SH-SY5Y (cell line): ENCODE results near the gene DDC.

Experiments used
- GATA2 ChIP-seq: IDR thresholded peaks from 2 replicates; pipeline ENCODE4 v1.6.1; 2011; ENCODE audit warnings: mild to moderate bottlenecking, low read depth, low read length
- GATA3 ChIP-seq: IDR thresholded peaks from 2 replicates; pipeline ENCODE4 v1.6.1; 2011; ENCODE audit warnings: low read depth, mild to moderate bottlenecking, low read length, moderate library complexity

DDC gene

DNA sequence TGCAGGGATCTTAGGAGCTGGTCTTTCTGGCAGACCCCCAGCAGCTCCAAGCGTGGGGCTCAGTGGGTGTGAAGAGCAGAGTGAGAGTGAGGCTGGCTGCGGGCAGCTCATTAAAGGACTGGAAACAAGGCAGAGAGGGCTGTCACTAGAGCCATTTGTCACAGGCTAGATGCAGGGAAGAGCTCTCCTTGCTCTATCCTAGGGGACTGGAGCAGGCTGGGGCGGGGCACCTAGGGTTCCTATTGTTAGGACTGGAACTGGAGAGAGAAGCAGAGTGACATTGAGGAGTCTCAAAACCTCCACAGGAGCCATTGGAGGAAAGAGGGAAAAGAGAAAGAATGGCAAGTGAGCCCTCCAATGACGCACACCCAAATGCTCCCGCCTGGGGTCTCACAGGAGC, 772 bp upstream of the DDC start:
- no peak for TF ChIP-seq GATA3
- no peak for TF ChIP-seq GATA2

DNA sequence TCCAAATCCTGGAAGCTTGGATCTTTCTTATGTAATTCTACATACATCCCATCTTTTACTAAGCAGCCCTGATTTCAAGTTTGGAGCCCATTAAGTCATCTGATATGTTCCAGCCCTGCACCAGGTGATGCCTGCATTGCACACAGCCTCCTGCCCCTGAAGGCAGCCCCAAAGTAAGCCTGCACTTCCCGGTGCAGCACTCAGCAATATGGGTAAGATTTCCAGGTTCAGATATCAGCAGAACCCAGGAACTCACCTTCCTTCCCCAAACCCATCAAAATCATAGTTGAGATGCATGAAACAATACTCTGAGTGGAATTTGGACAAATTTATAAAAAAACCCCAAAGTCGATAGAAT, 333 bp upstream of the DDC start:
- TF ChIP-seq GATA3 (no peak), GATA2 (no peak)

DNA sequence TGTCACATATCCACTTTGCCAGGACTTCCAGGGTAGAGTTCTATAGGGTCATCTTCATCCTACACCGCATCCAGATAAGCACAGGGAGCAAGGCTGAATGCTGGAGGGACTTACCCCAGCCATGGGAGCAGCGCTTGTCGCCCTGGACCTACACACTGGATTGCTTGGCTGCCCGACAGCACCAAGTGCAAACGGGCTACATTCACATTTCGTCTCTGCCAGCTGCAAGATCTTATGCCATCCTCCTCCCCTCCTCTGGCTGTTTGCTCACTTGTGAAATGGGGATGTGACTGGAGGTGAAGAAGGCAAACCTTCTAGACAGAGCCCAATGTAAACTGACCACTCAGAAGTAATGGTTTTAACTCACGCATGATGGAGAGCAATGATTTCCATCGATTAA, 1.0 kb downstream of the DDC start:
- TF ChIP-seq GATA3 (no peak), GATA2 (no peak)

DNA sequence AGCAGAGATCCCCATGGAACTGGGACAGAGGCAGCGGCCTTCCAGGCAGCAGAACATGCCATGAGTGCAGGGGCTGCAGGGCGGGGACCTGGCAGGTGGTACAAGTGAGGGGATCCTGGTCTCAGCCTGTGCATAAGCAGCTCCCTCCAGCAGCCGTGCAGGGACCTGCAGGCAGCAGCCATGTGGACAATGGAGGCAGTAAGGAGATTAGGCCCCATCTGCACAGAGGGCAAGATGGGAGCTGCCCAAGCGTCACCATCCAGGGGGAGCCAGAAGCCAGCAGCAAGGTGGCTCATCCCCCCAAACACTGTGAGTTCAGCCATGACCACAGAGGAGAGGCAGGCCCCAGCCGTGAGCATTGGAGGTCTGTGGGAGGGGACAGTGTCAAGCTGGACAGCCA, 3.1 kb downstream of the DDC start:
- TF ChIP-seq GATA2: no peak
- no peak for TF ChIP-seq GATA3

DNA sequence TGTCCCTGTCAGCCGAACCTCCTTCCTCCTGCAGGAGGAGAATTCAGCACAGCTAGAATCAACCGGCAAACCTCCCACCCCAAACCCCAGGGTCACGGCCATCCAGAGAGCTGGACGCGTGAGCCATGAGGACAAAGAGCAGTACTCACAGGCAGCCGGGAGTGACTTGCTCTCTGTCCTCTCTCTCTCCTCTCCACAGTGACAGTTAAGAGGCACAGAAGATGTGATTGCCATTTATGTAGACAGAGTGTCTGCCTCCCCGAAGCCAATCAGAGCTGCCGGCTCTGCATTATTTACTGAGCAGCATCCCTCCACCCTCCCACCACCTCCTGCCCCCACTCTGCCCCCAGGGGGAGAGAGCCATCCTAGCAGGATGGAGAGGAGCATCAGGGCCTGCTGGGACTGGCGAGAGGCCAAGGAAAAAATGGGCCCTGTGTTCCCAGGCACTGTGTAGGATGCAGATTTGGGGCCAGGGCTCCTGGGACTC, 4.3 kb downstream of the DDC start:
- TF ChIP-seq GATA2 (no peak), GATA3 (no peak)

DNA sequence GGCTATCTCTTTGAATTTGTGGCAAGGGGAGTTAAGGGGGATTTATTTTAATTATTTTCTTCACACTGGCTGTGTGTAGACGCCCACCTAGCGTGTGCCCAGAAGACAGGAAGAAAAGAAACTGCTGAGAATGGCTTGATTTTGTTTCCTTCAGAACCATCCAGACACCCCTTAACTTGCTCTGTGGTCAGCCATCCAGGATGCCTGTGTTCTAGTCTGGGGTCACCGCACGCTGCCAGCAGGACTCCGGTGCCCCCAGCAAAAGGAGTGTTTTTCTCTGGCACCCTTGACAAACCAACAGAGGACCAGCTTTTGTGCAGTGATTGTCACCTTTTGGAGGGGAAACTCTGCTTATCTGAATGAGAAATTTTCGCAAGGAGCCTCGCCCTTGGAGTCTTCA, 5.3 kb downstream of the DDC start:
- no peak for TF ChIP-seq GATA3
- no peak for TF ChIP-seq GATA2

DNA sequence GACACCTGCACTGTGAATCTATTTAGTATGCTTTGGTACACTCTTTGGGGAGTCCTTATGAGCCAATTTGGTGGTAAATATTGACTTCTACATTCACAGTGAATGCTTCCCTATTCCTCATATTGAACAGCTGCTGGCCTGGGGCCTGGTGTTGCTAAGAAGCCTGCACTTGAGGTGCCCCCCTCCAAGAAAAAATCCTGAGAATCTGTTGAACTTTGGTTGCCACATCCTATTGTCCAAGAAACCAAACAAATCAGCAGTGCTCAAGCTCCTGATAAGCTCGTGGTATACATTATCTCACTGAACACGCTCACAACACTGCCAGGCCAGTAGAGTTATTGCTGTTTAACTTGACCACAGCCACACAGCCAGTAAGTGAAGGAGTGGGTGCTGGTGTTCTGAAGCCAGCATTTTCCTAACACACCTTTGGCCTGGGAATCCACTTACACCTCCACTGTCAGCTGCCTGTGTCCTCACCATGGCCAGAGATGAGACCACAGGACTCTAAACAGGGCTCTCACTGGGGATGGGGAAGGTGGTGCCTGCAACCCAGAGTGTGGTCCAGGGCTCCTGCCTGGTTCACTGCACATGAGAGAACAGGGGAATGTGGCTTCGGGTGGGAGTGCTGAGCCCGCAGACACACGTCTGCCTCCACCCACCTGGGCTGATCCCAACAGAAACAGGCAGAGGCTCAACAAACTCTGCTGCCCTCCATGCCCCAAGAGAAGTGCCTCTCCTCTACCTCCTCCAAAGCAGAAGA, 6.7 kb downstream of the DDC start:
- TF ChIP-seq GATA3 (no peak), GATA2 (no peak)

DNA sequence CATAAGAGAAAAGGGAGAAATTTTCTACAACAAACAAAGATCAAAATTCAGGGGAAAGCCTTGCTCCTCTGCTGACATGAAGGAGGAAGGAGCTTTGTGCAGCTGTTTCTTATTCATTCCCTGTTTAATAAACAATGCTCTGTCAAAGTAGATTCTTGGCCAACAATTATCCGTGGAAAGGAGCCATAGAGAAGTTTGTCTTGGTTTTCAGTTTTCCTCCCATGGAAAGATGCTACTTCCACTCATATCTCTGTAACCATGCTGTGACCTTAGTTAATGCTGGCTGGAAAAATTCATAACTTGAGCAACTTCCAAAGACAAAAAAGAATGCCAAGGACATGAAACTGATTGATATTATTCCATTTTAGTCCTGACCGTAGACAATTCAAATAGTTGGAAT, 8.1 kb downstream of the DDC start:
- TF ChIP-seq GATA3 (no peak), GATA2 (no peak)

DNA sequence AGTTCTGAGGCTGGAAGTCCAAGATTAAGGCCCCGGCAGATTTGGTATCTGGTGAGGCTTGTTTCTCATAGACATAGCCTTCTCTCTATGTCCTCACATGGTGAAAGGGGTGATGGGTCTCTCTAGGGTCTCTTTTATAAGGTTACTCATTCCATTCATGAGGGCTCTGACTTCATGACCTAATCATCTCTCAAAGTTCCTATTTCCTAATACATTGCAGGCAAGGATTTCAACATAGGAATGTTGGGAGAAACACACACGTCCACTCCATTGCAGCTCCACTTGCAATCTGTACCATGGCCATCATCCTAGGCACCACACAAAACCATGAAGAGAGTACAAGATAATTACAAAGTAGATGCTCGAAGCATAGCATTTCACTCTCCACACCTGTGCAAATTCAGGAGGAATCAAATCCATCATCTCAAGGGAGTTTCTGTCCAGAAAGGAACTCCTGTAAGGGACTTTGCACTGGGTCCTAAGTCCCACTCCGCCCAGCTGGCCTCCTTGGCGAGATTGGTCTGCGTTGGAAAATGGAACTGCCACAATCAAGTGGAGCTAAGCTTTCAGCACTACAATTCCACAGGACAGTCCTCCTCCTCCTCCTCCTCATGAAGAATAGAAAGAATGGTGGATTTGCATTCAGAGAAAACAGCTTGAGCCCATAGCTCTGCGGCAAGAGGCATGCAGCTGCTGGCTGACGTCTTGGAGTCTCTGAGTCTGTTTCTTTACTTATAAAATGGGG, 8.8 kb downstream of the DDC start:
- TF ChIP-seq GATA3: no peak
- no peak for TF ChIP-seq GATA2

DNA sequence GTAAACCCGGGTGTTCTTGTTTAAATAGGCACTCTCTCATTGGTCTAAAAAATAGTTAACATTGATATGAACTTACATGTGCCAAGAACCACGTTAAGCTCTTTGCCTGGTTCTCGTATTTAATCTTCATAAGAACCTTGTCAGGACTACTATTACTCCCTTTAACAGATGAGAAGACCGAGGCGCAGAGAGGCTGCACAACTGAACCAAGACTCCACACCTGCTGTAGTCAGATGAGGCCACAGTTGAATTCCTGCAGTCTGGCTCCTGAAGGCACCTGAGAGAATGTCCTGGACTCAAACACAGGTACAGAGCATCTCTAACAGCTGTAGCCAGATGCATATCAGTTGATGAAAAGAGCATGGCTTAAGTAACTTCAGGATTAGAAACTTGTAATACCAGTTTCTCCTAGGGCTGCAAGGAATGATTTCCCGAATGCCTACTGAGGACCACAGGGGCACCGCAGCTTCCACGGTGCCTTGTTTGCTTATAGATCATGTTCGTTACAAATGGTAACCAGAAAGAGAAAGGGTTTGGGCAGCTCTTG, 9.5 kb downstream of the DDC start:
- TF ChIP-seq GATA2 (no peak), GATA3 (no peak)

DNA sequence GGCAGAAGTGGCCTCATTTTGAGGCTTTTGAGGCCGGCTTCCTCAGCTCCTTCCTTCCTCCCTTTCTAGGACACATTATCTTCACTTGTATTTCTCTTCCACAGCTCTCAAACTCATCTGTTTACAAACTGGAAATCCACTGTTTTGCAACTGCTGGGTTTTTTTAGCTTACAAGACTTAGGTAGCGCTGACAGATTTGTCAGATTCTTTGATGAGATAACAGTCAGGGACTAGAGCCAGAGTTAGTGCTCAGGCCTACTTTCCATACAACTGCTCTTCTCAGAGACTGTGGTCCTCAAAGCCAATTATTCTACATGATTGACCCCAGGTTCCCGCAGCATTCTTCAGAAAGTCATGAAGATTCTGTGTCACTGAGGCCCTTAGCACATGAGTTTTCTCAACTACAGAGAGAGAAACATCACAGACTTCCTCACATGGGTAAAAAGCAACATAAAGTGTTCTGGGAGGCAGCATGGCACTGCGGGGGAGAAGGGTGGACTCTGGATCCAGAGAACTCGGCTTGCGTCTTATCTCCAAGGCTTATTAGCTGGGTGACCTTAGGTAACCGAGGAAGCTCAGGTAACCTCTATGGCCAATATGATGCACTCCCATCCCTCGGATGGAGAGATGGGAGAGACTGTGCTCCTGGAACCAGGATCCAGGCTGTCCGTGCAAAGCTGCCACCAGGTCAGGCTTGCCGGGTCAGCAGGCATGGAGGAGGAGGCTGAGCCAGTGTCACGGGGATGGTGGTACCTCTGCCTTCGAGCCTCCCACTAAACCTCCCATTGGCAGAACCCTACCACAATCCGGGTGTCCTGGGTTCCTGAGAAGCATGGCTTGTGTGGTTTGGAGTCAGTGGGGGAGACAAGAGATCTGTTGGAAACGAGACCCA, 10.5 kb downstream of the DDC start:
- TF ChIP-seq GATA3: 0 out of 2 replicates have a peak, but pooled peaks have one; percentile 16
- no peak for TF ChIP-seq GATA2

DNA sequence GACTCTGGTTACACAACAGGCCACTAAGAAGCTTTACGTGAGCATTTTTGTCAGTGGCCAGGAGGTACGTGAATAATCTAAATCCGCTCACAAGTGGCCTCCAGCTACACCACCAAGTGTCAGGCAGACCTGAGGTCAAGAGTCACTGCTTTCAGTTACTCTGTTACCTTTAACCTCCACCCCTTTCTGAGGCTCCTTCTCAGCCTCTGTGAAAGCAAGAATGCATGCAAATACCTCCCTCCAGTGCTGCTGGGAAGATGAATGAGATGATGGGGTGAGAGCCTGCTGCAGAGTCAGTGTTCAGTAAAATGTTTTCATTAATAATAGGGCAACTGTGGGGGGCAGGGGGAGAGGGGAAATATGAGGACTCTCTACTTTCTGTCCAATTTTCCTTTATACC, 11.2 kb downstream of the DDC start:
- TF ChIP-seq GATA3: no peak
- TF ChIP-seq GATA2: no peak

DNA sequence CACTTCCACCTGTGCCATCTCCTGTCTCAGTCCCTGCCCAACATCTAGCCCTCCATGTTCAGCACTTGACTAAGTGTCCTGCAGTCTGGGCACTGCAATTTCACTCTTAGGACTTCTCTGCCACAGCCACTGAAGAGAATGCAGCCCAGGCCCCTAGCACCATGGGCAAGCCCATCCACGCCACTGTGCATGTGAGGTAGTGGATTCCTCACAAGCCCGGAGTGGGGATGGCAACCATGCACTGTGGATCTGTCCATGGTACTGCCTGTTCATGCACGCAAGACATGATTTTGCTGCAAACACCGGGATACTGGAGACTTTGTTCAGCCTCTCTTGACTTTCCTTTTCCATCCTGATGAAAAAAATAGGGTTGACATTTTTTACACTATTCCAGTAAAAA, 12.3 kb downstream of the DDC start:
- TF ChIP-seq GATA2: no peak
- no peak for TF ChIP-seq GATA3

DNA sequence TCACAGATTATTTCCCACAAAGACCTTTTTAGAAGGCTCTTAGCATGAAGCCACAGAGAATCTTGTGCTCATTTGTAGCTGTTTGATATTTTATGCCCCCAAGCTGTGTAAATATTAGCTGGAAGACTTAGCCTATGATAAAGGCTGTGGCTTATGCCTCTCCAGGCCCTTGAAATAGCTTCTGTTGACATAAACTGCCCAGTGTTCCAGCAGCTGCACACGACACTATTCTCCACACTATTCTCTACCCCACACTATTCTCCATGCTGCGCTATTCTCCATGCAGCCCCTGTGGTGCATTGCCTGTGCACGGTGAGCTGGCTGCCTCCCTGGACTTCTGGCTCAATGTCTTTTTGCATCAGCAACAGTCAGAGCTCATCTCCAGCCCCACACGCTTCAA, 13.1 kb downstream of the DDC start:
- TF ChIP-seq GATA2: no peak
- no peak for TF ChIP-seq GATA3
